OCI-LY1 (cell line): ENCODE results near the gene TRPM1.

Source experiments
- H2AFZ ChIP-seq: fragments of 200-600 bp; sonication (generic), shearing (Covaris generic); 2 replicates; pipeline ENCODE4 v1.6.0; 2014; ENCODE audit warnings: antibody characterized with exemption, mild to moderate bottlenecking, low read length
- H3F3A ChIP-seq: fragments of 200-600 bp; sonication (generic), shearing (Covaris generic); 2 replicates; pipeline ENCODE4 v1.6.0; 2014; ENCODE audit warnings: mild to moderate bottlenecking, antibody characterized with exemption, low read length, moderate library complexity; ENCODE audit not compliant: insufficient read depth
- H3K27ac ChIP-seq: fragments of 200-600 bp; sonication (generic); 2 replicates; pipeline ENCODE4 v1.5.1; 2014; ENCODE audit warnings: low read length, mixed run types, mild to moderate bottlenecking, low read depth; ENCODE audit not compliant: poor library complexity, severe bottlenecking
- H3K27me3 ChIP-seq: fragments of 200-600 bp; sonication (generic); 2 replicates; pipeline ENCODE4 v1.6.0; 2014; ENCODE audit warnings: antibody characterized with exemption, mild to moderate bottlenecking, low read length, moderate library complexity; ENCODE audit not compliant: insufficient read depth
- H3K36me3 ChIP-seq: fragments of 200-600 bp; sonication (generic); 2 replicates; pipeline ENCODE4 v1.6.1; 2014; ENCODE audit warnings: mild to moderate bottlenecking, antibody characterized with exemption, low read length, moderate library complexity, mixed read lengths; ENCODE audit not compliant: insufficient read depth
- H3K4me1 ChIP-seq: fragments of 200-600 bp; sonication (generic); 2 replicates; pipeline ENCODE4 v1.5.1; 2014; ENCODE audit warnings: mild to moderate bottlenecking, low read length, moderate library complexity; ENCODE audit not compliant: insufficient read depth, severe bottlenecking
- H3K4me2 ChIP-seq: fragments of 200-600 bp; sonication (generic), shearing (Covaris generic); 2 replicates; pipeline ENCODE4 v1.6.1; 2014; ENCODE audit warnings: low read length
- H3K4me3 ChIP-seq: fragments of 200-600 bp; sonication (generic); 2 replicates; pipeline ENCODE4 v1.5.1; 2014; ENCODE audit warnings: low read length, low read depth, mild to moderate bottlenecking, mixed read lengths; ENCODE audit not compliant: poor library complexity, severe bottlenecking
- H3K79me2 ChIP-seq: fragments of 200-600 bp; shearing (Covaris generic); 2 replicates; pipeline ENCODE4 v1.6.1; 2016; ENCODE audit warnings: mixed run types, low read length, mixed read lengths; ENCODE audit not compliant: insufficient read depth
- H3K9ac ChIP-seq: fragments of 200-600 bp; sonication (generic), shearing (Covaris generic); 2 replicates; pipeline ENCODE4 v1.6.1; 2014; ENCODE audit warnings: mild to moderate bottlenecking, low read length, mixed read lengths
- H3K9me2 ChIP-seq: fragments of 200-600 bp; sonication (generic), shearing (Covaris generic); 2 replicates; pipeline ENCODE4 v1.6.1; 2014; ENCODE audit warnings: low read depth, mild to moderate bottlenecking, low read length, mixed read lengths
- H3K9me3 ChIP-seq: fragments of 200-600 bp; shearing (Covaris generic); 2 replicates; pipeline ENCODE4 v1.6.1; 2014; ENCODE audit warnings: low read length, mixed read lengths
- H4K20me1 ChIP-seq: fragments of 200-600 bp; sonication (generic), shearing (Covaris generic); 2 replicates; pipeline ENCODE4 v1.6.0; 2016; ENCODE audit warnings: mild to moderate bottlenecking, low read length; ENCODE audit not compliant: insufficient read depth
- EZH2 ChIP-seq: fragments of 200-600 bp; sonication (generic), shearing (Covaris generic); IDR thresholded peaks from 2 replicates; pipeline ENCODE4 v1.8.0; 2017; ENCODE audit warnings: borderline replicate concordance, mixed run types, mild to moderate bottlenecking, antibody characterized with exemption, low read length, moderate library complexity, mixed read lengths
- TF ChIP-seq, protein P1 (sequence below): fragments of 200-600 bp; sonication (generic), shearing (Covaris generic); IDR thresholded peaks from 2 replicates; pipeline ENCODE4 v1.5.1; 2017; ENCODE audit warnings: mild to moderate bottlenecking, antibody characterized with exemption, low read length, moderate library complexity, mixed read lengths

Gene TRPM1

DNA sequence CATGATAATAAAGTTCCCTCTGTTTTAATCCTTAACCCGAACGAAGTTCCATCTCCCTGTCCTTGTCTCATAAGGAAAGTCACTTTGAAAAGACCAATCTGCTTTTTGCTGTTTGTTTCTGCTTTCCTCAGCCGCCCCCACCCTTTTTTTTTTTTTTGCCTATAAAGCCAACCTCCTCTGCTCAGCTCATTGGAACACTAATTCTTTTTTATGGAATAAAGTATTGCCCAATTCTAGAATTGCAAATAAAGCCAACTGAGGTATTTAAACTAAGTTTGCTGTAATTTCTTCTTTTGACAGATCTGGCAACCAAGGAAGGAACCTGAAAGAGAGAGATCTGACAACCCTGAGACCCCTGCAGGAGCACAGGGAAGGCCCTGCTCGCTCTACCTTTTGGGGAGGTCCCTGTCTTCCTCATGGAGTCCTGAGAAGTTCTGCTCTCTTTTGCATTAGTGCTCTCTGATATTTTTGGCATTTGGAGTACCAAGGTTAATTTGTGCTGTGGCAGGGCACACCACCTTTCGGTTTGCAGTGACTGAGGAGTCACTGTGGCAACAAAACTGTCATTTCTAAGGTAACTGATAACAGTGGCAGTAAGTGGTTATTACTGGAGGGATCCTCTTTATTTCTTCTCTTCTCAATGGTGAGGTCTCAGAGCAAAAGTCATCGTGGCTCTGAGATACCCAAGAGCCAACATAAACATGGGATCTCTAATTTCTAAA is 35.2 kb upstream of the TRPM1 start:
- H3K4me3 ChIP-seq = no peak overlapping the region
- no peak overlapping the region for H3K9ac ChIP-seq
- no peak overlapping the region for H2AFZ ChIP-seq
- H3K9me3 ChIP-seq = no peaks in the 10 kb centered on the region
- H3K27ac ChIP-seq = no peak overlapping the region
- no peaks in the 10 kb centered on the region for H3K36me3 ChIP-seq
- H4K20me1 ChIP-seq = no peaks in the 10 kb centered on the region
- no peaks in the 10 kb centered on the region for H3K79me2 ChIP-seq
- no peaks in the 10 kb centered on the region for H3K4me1 ChIP-seq
- no peak overlapping the region for H3K4me2 ChIP-seq
- TF ChIP-seq, protein P1, sequence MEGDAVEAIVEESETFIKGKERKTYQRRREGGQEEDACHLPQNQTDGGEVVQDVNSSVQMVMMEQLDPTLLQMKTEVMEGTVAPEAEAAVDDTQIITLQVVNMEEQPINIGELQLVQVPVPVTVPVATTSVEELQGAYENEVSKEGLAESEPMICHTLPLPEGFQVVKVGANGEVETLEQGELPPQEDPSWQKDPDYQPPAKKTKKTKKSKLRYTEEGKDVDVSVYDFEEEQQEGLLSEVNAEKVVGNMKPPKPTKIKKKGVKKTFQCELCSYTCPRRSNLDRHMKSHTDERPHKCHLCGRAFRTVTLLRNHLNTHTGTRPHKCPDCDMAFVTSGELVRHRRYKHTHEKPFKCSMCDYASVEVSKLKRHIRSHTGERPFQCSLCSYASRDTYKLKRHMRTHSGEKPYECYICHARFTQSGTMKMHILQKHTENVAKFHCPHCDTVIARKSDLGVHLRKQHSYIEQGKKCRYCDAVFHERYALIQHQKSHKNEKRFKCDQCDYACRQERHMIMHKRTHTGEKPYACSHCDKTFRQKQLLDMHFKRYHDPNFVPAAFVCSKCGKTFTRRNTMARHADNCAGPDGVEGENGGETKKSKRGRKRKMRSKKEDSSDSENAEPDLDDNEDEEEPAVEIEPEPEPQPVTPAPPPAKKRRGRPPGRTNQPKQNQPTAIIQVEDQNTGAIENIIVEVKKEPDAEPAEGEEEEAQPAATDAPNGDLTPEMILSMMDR = no peak
- TF ChIP-seq EZH2 = no peak
- no peaks in the 10 kb centered on the region for H3K9me2 ChIP-seq
- H3K27me3 ChIP-seq = no peaks in the 10 kb centered on the region
- no peaks in the 10 kb centered on the region for H3F3A ChIP-seq

DNA sequence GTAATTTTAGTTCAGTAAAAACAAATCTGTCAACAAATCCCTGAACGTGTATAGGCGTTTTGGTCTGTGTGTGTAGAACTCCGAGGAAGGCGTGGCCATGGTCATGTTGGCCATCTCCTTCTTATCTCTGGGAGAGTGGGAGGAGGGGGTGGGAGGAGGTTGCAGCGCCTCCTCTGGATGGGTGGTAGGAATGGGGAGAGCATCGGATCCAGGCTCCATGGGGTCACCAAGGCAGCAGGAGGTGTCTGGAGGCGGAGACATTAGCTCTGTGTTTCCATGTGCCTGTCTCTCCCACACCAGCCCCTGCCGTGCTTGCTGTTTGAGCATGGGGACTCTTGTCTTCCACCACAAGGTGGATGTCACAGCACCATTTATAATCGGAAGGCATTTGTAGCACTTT is 34.5 kb upstream of the TRPM1 start:
- Histone ChIP-seq H3K9ac (no peak overlapping the region), H3K9me2 (no peaks in the 10 kb centered on the region), H3K27me3 (no peaks in the 10 kb centered on the region), H4K20me1 (no peaks in the 10 kb centered on the region), H3F3A (no peaks in the 10 kb centered on the region), H3K4me1 (no peaks in the 10 kb centered on the region), H3K36me3 (no peaks in the 10 kb centered on the region), H3K79me2 (no peaks in the 10 kb centered on the region), H3K27ac (no peak overlapping the region), H2AFZ (no peak overlapping the region), H3K4me3 (no peak overlapping the region), H3K9me3 (no peaks in the 10 kb centered on the region), H3K4me2 (no peak overlapping the region)
- TF ChIP-seq, protein P1 = no peak
- TF ChIP-seq EZH2 = no peak

DNA sequence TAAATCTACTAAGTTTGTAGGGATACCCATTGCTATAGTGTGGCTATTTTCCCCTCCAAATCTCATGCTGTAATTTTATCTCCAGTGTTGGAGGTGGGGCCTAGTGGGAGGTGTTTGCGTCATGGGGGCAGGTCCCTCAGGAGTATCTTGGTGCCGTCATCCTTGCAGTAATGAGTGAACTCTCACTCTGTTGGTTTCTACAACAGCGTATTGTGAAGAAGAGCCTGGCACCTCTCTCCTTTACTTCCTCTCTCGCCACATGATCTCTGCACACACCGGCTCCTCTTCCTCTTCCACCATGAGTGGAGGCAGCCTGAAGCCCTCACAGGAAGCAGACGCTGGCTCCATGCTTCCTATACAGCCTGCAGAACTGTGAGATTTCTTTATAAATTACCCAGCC is 34.0 kb upstream of the TRPM1 start:
- Histone ChIP-seq H3K4me3 (no peak overlapping the region), H3K27me3 (no peaks in the 10 kb centered on the region), H3K27ac (no peak overlapping the region), H3K9ac (no peak overlapping the region), H3K9me3 (no peaks in the 10 kb centered on the region), H3K4me1 (no peaks in the 10 kb centered on the region), H3K9me2 (no peaks in the 10 kb centered on the region), H2AFZ (no peak overlapping the region), H4K20me1 (no peaks in the 10 kb centered on the region), H3K36me3 (no peaks in the 10 kb centered on the region), H3K79me2 (no peaks in the 10 kb centered on the region), H3K4me2 (no peak overlapping the region), H3F3A (no peaks in the 10 kb centered on the region)
- TF ChIP-seq, protein P1 = no peak
- no peak for TF ChIP-seq EZH2
